ENCODE data around the gene MYLK.
"Not testable (repeated sequence)": the region's sequence is repeated elsewhere in the genome, so short reads cannot be mapped to it uniquely, and the experiment has no call there.

Gene MYLK

GRCh38 chr3:123893012-123893411 lies 8.9 kb upstream of the MYLK start:
- Histone ChIP-seq H3K27me3 (ENCODE audit: insufficient read depth, low read length) (no peaks in the 10 kb centered on the region), H4K20me1 (ENCODE audit: insufficient read depth, low read length) (no peaks in the 10 kb centered on the region), H3K36me3 (ENCODE audit: insufficient read depth, low read length) (no peaks in the 10 kb centered on the region), H3K4me2 (ENCODE audit: low read length) (no peak overlapping the region), H3F3A (ENCODE audit: insufficient read depth, low read length) (no peaks in the 10 kb centered on the region), H3K79me2 (ENCODE audit: insufficient read depth, low read length) (no peaks in the 10 kb centered on the region), H3K27ac (ENCODE audit: low read depth, low read length, poor library complexity, severe bottlenecking) (no peak overlapping the region), H3K4me1 (ENCODE audit: insufficient read depth, low read length, severe bottlenecking) (peaks cover 5% of the 10 kb centered on the region), H3K4me3 (ENCODE audit: low read depth, low read length, poor library complexity, severe bottlenecking) (no peak overlapping the region), H3K9me3 (ENCODE audit: low read length) (0 out of 2 replicates have a peak, but pooled peaks cover 5% of the 10 kb centered on the region), H2AFZ (ENCODE audit: low read length) (no peak overlapping the region), H3K9me2 (ENCODE audit: low read depth, low read length) (no peaks in the 10 kb centered on the region), H3K9ac (ENCODE audit: low read length) (no peak overlapping the region)
- TF ChIP-seq CTCF (IDR thresholded peaks at IDR 0.05; ENCODE audit: low read length) = no peak

DNA sequence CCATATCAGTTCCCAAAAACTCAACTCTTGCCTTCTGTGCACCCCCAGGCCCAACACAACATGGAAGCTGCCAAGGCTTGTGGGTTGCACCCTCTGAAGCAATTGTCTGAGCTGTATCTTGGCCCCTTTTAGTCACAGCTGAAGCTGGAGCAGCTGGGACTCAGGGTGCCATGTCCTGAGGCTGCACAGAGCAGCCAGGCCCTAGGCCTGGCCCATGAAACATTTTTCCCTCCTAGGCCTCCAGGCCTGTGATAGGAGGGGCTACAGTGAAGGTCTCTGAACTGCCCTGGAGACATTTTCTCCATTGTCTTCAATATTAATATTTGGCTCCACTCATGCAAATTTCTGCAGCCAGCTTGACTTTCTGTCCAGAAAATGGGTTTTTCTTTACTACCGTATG lies 8.1 kb upstream of the MYLK start:
- Histone ChIP-seq H3K9me3 (ENCODE audit: low read length) (0 out of 2 replicates have a peak, but pooled peaks cover 5% of the 10 kb centered on the region), H3K27me3 (ENCODE audit: insufficient read depth, low read length) (no peaks in the 10 kb centered on the region), H3K9ac (ENCODE audit: low read length) (no peak overlapping the region), H3K4me1 (ENCODE audit: insufficient read depth, low read length, severe bottlenecking) (peaks cover 5% of the 10 kb centered on the region), H3K27ac (ENCODE audit: low read depth, low read length, poor library complexity, severe bottlenecking) (no peak overlapping the region), H3F3A (ENCODE audit: insufficient read depth, low read length) (no peaks in the 10 kb centered on the region), H3K36me3 (ENCODE audit: insufficient read depth, low read length) (no peaks in the 10 kb centered on the region), H3K4me2 (ENCODE audit: low read length) (no peak overlapping the region), H3K9me2 (ENCODE audit: low read depth, low read length) (no peaks in the 10 kb centered on the region), H2AFZ (ENCODE audit: low read length) (no peak overlapping the region), H3K4me3 (ENCODE audit: low read depth, low read length, poor library complexity, severe bottlenecking) (no peak overlapping the region), H4K20me1 (ENCODE audit: insufficient read depth, low read length) (no peaks in the 10 kb centered on the region), H3K79me2 (ENCODE audit: insufficient read depth, low read length) (no peaks in the 10 kb centered on the region)
- TF ChIP-seq CTCF (IDR thresholded peaks at IDR 0.05; ENCODE audit: low read length) (no peak), EZH2 (IDR thresholded peaks at IDR 0.05; ENCODE audit: borderline replicate concordance, low read length) (no peak)

GRCh38 chr3:123890991-123891390 lies 6.9 kb upstream of the MYLK start:
- not testable (repeated sequence) for H3K4me1 ChIP-seq (ENCODE audit: insufficient read depth, low read length, severe bottlenecking)

DNA sequence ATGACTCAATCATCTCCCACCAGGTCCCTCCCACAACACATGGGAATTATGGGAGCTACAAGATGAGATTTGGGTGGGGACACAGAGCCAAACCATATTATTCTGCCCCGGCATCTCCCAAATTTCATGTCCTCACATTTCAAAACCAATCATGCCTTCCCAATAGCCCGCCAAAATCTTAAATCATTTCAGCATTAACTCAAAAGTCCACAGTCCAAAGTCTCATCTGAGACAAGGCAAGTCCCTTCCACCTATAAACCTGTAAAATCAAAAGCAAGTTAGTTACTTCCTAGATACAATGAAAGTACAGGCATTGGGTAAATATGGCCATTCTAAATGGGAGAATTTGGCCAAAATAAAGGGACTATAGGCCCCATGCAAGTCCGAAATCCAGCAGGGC lies 6.0 kb upstream of the MYLK start:
- H3K4me1 ChIP-seq (ENCODE audit: insufficient read depth, low read length, severe bottlenecking); H3K9me3 ChIP-seq (ENCODE audit: low read length); H3F3A ChIP-seq (ENCODE audit: insufficient read depth, low read length); H3K9me2 ChIP-seq (ENCODE audit: low read depth, low read length); H3K27ac ChIP-seq (ENCODE audit: low read depth, low read length, poor library complexity, severe bottlenecking); H3K79me2 ChIP-seq (ENCODE audit: insufficient read depth, low read length); H3K27me3 ChIP-seq (ENCODE audit: insufficient read depth, low read length); H3K36me3 ChIP-seq (ENCODE audit: insufficient read depth, low read length); H3K4me2 ChIP-seq (ENCODE audit: low read length); H2AFZ ChIP-seq (ENCODE audit: low read length); H4K20me1 ChIP-seq (ENCODE audit: insufficient read depth, low read length); H3K9ac ChIP-seq (ENCODE audit: low read length); H3K4me3 ChIP-seq (ENCODE audit: low read depth, low read length, poor library complexity, severe bottlenecking): not testable (repeated sequence)

More at GRCh38 chr3:123890991-123891390, 6.9 kb upstream of the MYLK start:
- not testable (repeated sequence) for H3K9ac ChIP-seq (ENCODE audit: low read length); H4K20me1 ChIP-seq (ENCODE audit: insufficient read depth, low read length); H3K4me2 ChIP-seq (ENCODE audit: low read length); H3K36me3 ChIP-seq (ENCODE audit: insufficient read depth, low read length); H3K4me3 ChIP-seq (ENCODE audit: low read depth, low read length, poor library complexity, severe bottlenecking); H3K27me3 ChIP-seq (ENCODE audit: insufficient read depth, low read length); H2AFZ ChIP-seq (ENCODE audit: low read length); H3F3A ChIP-seq (ENCODE audit: insufficient read depth, low read length); H3K9me2 ChIP-seq (ENCODE audit: low read depth, low read length); H3K9me3 ChIP-seq (ENCODE audit: low read length); H3K27ac ChIP-seq (ENCODE audit: low read depth, low read length, poor library complexity, severe bottlenecking); H3K79me2 ChIP-seq (ENCODE audit: insufficient read depth, low read length)

Data from OCI-LY1 (cell line).